Measurements from ENCODE around the gene ART5. TPM values are rescaled to one million over a fixed set of nuclear protein-coding genes. Genes with fewer than 3 reads are reported as not detected.

The ART5 gene
- total and polyA plus RNA-seq, 7 donors, result 0.17 to 0.82 TPM; not detected in 5

GRCh38 chr11:3611976-3612678 lies 29.7 kb downstream of the ART5 start:
- TF ChIP-seq EP300 (IDR thresholded peaks at IDR 0.05) (no peak), POLR2AphosphoS5 (IDR thresholded peaks at IDR 0.05) (no peak), POLR2A (IDR thresholded peaks at IDR 0.05) (no peak), CTCF (IDR thresholded peaks at IDR 0.05) (no peak)
- Histone ChIP-seq H3K27me3 (no peaks in the 10 kb centered on the region), H3K36me3 (no peaks in the 10 kb centered on the region), H3K9me3 (no peaks in the 10 kb centered on the region), H3K27ac (no peak overlapping the region), H3K4me1 (no peaks in the 10 kb centered on the region), H3K4me3 (no peak overlapping the region)
- WGBS, 2 donors, result 76 to 79% methylated on average over 3 of the region's 3 CpGs
- intact Hi-C loops (cut with DNase I), result no loop called here
- DNase-seq, result no peak

- H3K4me1 ChIP-seq, result no peaks in the 10 kb centered on the region
- no peak overlapping the region for H3K27ac ChIP-seq
- no peaks in the 10 kb centered on the region for H3K36me3 ChIP-seq
- no peak for DNase-seq
- TF ChIP-seq CTCF (IDR thresholded peaks at IDR 0.05) (no peak), POLR2A (IDR thresholded peaks at IDR 0.05) (no peak), POLR2AphosphoS5 (IDR thresholded peaks at IDR 0.05) (no peak), EP300 (IDR thresholded peaks at IDR 0.05) (no peak)
- H3K9me3 ChIP-seq, result no peaks in the 10 kb centered on the region
- no peak overlapping the region for H3K4me3 ChIP-seq
- intact Hi-C loops (cut with DNase I), result no loop called here
- 85 to 90% methylated on average over 4 of the region's 4 CpGs for WGBS, 2 donors
- H3K27me3 ChIP-seq, result no peaks in the 10 kb centered on the region
These were observed 30.9 kb downstream of the ART5 start for GRCh38 chr11:3610846-3611245.

- Histone ChIP-seq H3K9me3 (no peaks in the 10 kb centered on the region), H3K4me1 (no peaks in the 10 kb centered on the region), H3K36me3 (no peaks in the 10 kb centered on the region), H3K27ac (no peak overlapping the region), H3K27me3 (no peaks in the 10 kb centered on the region), H3K4me3 (no peak overlapping the region)
- WGBS, 2 donors, result 41 to 60% methylated on average over 7 of the region's 7 CpGs
- DNase-seq, result no peak
- TF ChIP-seq CTCF (IDR thresholded peaks at IDR 0.05) (peak in 3 of 4 experiments; percentile 54 to 68 (median 66)), POLR2AphosphoS5 (IDR thresholded peaks at IDR 0.05) (no peak), EP300 (IDR thresholded peaks at IDR 0.05) (no peak), POLR2A (IDR thresholded peaks at IDR 0.05) (no peak)
- intact Hi-C loops (cut with DNase I), result no loop called here
These were observed 32.2 kb downstream of the ART5 start for GRCh38 chr11:3609416-3610265.

GRCh38 chr11:3605771-3606203 lies 36.0 kb downstream of the ART5 start:
- H3K36me3 ChIP-seq, result no peaks in the 10 kb centered on the region
- no peak overlapping the region for H3K27ac ChIP-seq
- no peaks in the 10 kb centered on the region for H3K4me1 ChIP-seq
- intact Hi-C loops (cut with DNase I), result no loop called here
- no peaks in the 10 kb centered on the region for H3K9me3 ChIP-seq
- WGBS, 2 donors, result 23 to 70% methylated on average over 5 of the region's 5 CpGs
- H3K4me3 ChIP-seq, result no peak overlapping the region
- no peak for TF ChIP-seq EP300 (IDR thresholded peaks at IDR 0.05)
- no peak for TF ChIP-seq POLR2AphosphoS5 (IDR thresholded peaks at IDR 0.05)
- no peak for TF ChIP-seq CTCF (IDR thresholded peaks at IDR 0.05)
- TF ChIP-seq POLR2A (IDR thresholded peaks at IDR 0.05), result no peak
- H3K27me3 ChIP-seq, result no peaks in the 10 kb centered on the region
- DNase-seq, result no peak

Measured in sigmoid colon (tissue), 7 donors.